ENCODE measurements around the gene FAM124A. TPM values are rescaled to one million over a fixed set of nuclear protein-coding genes. Genes with fewer than 3 reads are reported as not detected.

Gene FAM124A
- under 1 TPM; 0.17 to 0.23 TPM for total RNA-seq

- ATAC-seq (ENCODE audit: low read depth): peak; percentile 85
- POLR2A ChIA-PET: no interaction called here
- DNase-seq: peak; percentile 80
- no peaks in the 10 kb centered on the region for H3K4me1 Mint-ChIP-seq
- H3K9me3 Mint-ChIP-seq: no peaks in the 10 kb centered on the region
- peaks cover 48% of the 10 kb centered on the region for H3K27me3 Mint-ChIP-seq
- peak within 1 kb of the TSS; percentile 65 for H3K4me3 Mint-ChIP-seq
- no peak within 1 kb of the TSS for H3K27ac Mint-ChIP-seq
- H3K36me3 Mint-ChIP-seq: no peaks in the 10 kb centered on the region
Measured at GRCh38 chr13:51222037-51222685, at the start of gene FAM124A. Gene FAM124A (plus strand): TSS chr13:51222398. CDS start chr13:51222502, 104 bp downstream.

GRCh38 chr13:51175021-51175420 is 47.2 kb upstream of the FAM124A start:
- DNase-seq: no peak
- Mint-ChIP-seq H3K4me3 (no peak overlapping the region), H3K27ac (no peak overlapping the region), H3K4me1 (no peaks in the 10 kb centered on the region), H3K36me3 (no peaks in the 10 kb centered on the region), H3K9me3 (no peaks in the 10 kb centered on the region), H3K27me3 (peaks cover 22% of the 10 kb centered on the region)
- no peak for ATAC-seq (ENCODE audit: low read depth)
- POLR2A ChIA-PET: no interaction called here

GRCh38 chr13:51175639-51176038 is 46.6 kb upstream of the FAM124A start:
- POLR2A ChIA-PET: no interaction called here
- DNase-seq: no peak
- H3K9me3 Mint-ChIP-seq: no peaks in the 10 kb centered on the region
- no peak overlapping the region for H3K4me3 Mint-ChIP-seq
- no peaks in the 10 kb centered on the region for H3K36me3 Mint-ChIP-seq
- peaks cover 22% of the 10 kb centered on the region for H3K27me3 Mint-ChIP-seq
- no peak for ATAC-seq (ENCODE audit: low read depth)
- H3K27ac Mint-ChIP-seq: no peak overlapping the region
- no peaks in the 10 kb centered on the region for H3K4me1 Mint-ChIP-seq

GRCh38 chr13:51177188-51177587 is 45.0 kb upstream of the FAM124A start:
- DNase-seq: no peak
- POLR2A ChIA-PET: no interaction called here
- H3K4me1 Mint-ChIP-seq: no peaks in the 10 kb centered on the region
- no peak overlapping the region for H3K4me3 Mint-ChIP-seq
- H3K9me3 Mint-ChIP-seq: no peaks in the 10 kb centered on the region
- H3K27me3 Mint-ChIP-seq: peaks cover 24% of the 10 kb centered on the region
- H3K36me3 Mint-ChIP-seq: no peaks in the 10 kb centered on the region
- ATAC-seq (ENCODE audit: low read depth): no peak
- H3K27ac Mint-ChIP-seq: no peak overlapping the region

GRCh38 chr13:51178456-51179074 is 43.6 kb upstream of the FAM124A start:
- Mint-ChIP-seq H3K27ac (no peak overlapping the region), H3K9me3 (no peaks in the 10 kb centered on the region), H3K27me3 (peaks cover 32% of the 10 kb centered on the region), H3K4me3 (no peak overlapping the region), H3K4me1 (no peaks in the 10 kb centered on the region), H3K36me3 (no peaks in the 10 kb centered on the region)
- POLR2A ChIA-PET: no interaction called here
- ATAC-seq (ENCODE audit: low read depth) (no peak), DNase-seq (no peak)

GRCh38 chr13:51179432-51179971 is 42.7 kb upstream of the FAM124A start:
- DNase-seq (no peak), ATAC-seq (ENCODE audit: low read depth) (no peak)
- H3K27me3 Mint-ChIP-seq: peaks cover 40% of the 10 kb centered on the region
- H3K4me1 Mint-ChIP-seq: no peaks in the 10 kb centered on the region
- H3K36me3 Mint-ChIP-seq: no peaks in the 10 kb centered on the region
- H3K27ac Mint-ChIP-seq: no peak overlapping the region
- POLR2A ChIA-PET: no interaction called here
- H3K9me3 Mint-ChIP-seq: no peaks in the 10 kb centered on the region
- no peak overlapping the region for H3K4me3 Mint-ChIP-seq

- H3K27me3 Mint-ChIP-seq: peaks cover 42% of the 10 kb centered on the region
- DNase-seq (no peak), ATAC-seq (ENCODE audit: low read depth) (no peak)
- no peak overlapping the region for H3K4me3 Mint-ChIP-seq
- no peaks in the 10 kb centered on the region for H3K4me1 Mint-ChIP-seq
- H3K36me3 Mint-ChIP-seq: no peaks in the 10 kb centered on the region
- H3K9me3 Mint-ChIP-seq: no peaks in the 10 kb centered on the region
- POLR2A ChIA-PET: no interaction called here
- H3K27ac Mint-ChIP-seq: no peak overlapping the region
Measured at GRCh38 chr13:51180853-51181511, 41.2 kb upstream of the FAM124A start.

- H3K27me3 Mint-ChIP-seq: peaks cover 41% of the 10 kb centered on the region
- no peaks in the 10 kb centered on the region for H3K9me3 Mint-ChIP-seq
- ATAC-seq (ENCODE audit: low read depth) (no peak), DNase-seq (no peak)
- H3K27ac Mint-ChIP-seq: no peak overlapping the region
- no peaks in the 10 kb centered on the region for H3K36me3 Mint-ChIP-seq
- no peak overlapping the region for H3K4me3 Mint-ChIP-seq
- no peaks in the 10 kb centered on the region for H3K4me1 Mint-ChIP-seq
- POLR2A ChIA-PET: interaction anchor here (0.7 kb wide), 1 partner anchor 28 kb away, joined by 4 read pairs; no protein-coding TSS in a partner anchor
Measured at GRCh38 chr13:51181786-51182383, 40.3 kb upstream of the FAM124A start.

- H3K27me3 Mint-ChIP-seq: peaks cover 13% of the 10 kb centered on the region
- no peaks in the 10 kb centered on the region for H3K9me3 Mint-ChIP-seq
- no peak overlapping the region for H3K4me3 Mint-ChIP-seq
- H3K4me1 Mint-ChIP-seq: peaks cover 4% of the 10 kb centered on the region
- H3K36me3 Mint-ChIP-seq: no peaks in the 10 kb centered on the region
- no peak for ATAC-seq (ENCODE audit: low read depth)
- POLR2A ChIA-PET: no interaction called here
- DNase-seq: no peak
- no peak overlapping the region for H3K27ac Mint-ChIP-seq
Measured at GRCh38 chr13:51191743-51192142, 30.5 kb upstream of the FAM124A start.

GRCh38 chr13:51192348-51192747 is 29.9 kb upstream of the FAM124A start:
- no peaks in the 10 kb centered on the region for H3K36me3 Mint-ChIP-seq
- no peaks in the 10 kb centered on the region for H3K9me3 Mint-ChIP-seq
- H3K4me3 Mint-ChIP-seq: no peak overlapping the region
- ATAC-seq (ENCODE audit: low read depth) (no peak), DNase-seq (no peak)
- POLR2A ChIA-PET: no interaction called here
- H3K4me1 Mint-ChIP-seq: peaks cover 4% of the 10 kb centered on the region
- no peak overlapping the region for H3K27ac Mint-ChIP-seq
- H3K27me3 Mint-ChIP-seq: peaks cover 11% of the 10 kb centered on the region

GRCh38 chr13:51193387-51193786 is 28.8 kb upstream of the FAM124A start:
- H3K9me3 Mint-ChIP-seq: no peaks in the 10 kb centered on the region
- H3K4me1 Mint-ChIP-seq: peaks cover 4% of the 10 kb centered on the region
- H3K27me3 Mint-ChIP-seq: peaks cover 8% of the 10 kb centered on the region

GRCh38 chr13:51194942-51195341 is 27.3 kb upstream of the FAM124A start:
- ATAC-seq (ENCODE audit: low read depth) (no peak), DNase-seq (no peak)
- Mint-ChIP-seq H3K9me3 (peaks cover 3% of the 10 kb centered on the region), H3K4me3 (no peak overlapping the region), H3K27me3 (peaks cover 10% of the 10 kb centered on the region), H3K27ac (no peak overlapping the region), H3K4me1 (peaks cover 4% of the 10 kb centered on the region), H3K36me3 (no peaks in the 10 kb centered on the region)
- POLR2A ChIA-PET: no interaction called here

More at GRCh38 chr13:51193387-51193786, 28.8 kb upstream of the FAM124A start:
- Mint-ChIP-seq H3K4me3 (no peak overlapping the region), H3K27ac (no peak overlapping the region), H3K36me3 (no peaks in the 10 kb centered on the region)
- DNase-seq (no peak), ATAC-seq (ENCODE audit: low read depth) (no peak)
- POLR2A ChIA-PET: no interaction called here

GRCh38 chr13:51201886-51202285 is 20.3 kb upstream of the FAM124A start:
- Mint-ChIP-seq H3K27me3 (peaks cover 14% of the 10 kb centered on the region), H3K4me1 (no peaks in the 10 kb centered on the region), H3K9me3 (peaks cover 4% of the 10 kb centered on the region), H3K27ac (no peak overlapping the region), H3K4me3 (no peak overlapping the region), H3K36me3 (no peaks in the 10 kb centered on the region)
- DNase-seq (no peak), ATAC-seq (ENCODE audit: low read depth) (no peak)
- POLR2A ChIA-PET: no interaction called here

Measured in activated naive CD8-positive, alpha-beta T cell treated with anti-CD3 and anti-CD28 coated beads, Interleukin-2, amount 10 ng/mL, durations not matched to agents 7 days and 5 days (primary cell).